HEK293 (cell line): Measurements from ENCODE around the gene RGS19.

Source experiments
- GLI4 ChIP-seq: fragments of 450-650 bp; formaldehyde crosslinking; IDR thresholded peaks from 2 replicates; pipeline ENCODE4 v1.5.1; 2016; ENCODE audit warnings: missing biosample characterization, missing genetic modification characterization
- GLIS2 ChIP-seq: fragments of 450-650 bp; formaldehyde crosslinking; IDR thresholded peaks from 2 replicates; pipeline ENCODE4 v1.5.1; 2016; ENCODE audit warnings: missing biosample characterization, missing genetic modification characterization
- HOXC10 ChIP-seq: sonication (generic); formaldehyde crosslinking; IDR thresholded peaks from 2 replicates; pipeline ENCODE4 v1.8.1; 2023; ENCODE audit warnings: mild to moderate bottlenecking, missing genetic modification reagents
- HOXD13 ChIP-seq: sonication (generic); formaldehyde crosslinking; IDR thresholded peaks from 2 replicates; pipeline ENCODE4 v1.8.0; 2022; ENCODE audit warnings: missing genetic modification reagents, borderline replicate concordance
- KLF16 ChIP-seq: fragments of 450-650 bp; formaldehyde crosslinking; IDR thresholded peaks from 2 replicates; pipeline ENCODE4 v1.5.1; 2017; ENCODE audit warnings: missing biosample characterization, missing genetic modification characterization
- KLF7 ChIP-seq: fragments of 450-650 bp; formaldehyde crosslinking; IDR thresholded peaks from 2 replicates; pipeline ENCODE4 v1.5.1; 2016; ENCODE audit warnings: missing biosample characterization, missing genetic modification characterization, borderline replicate concordance
- KLF9 ChIP-seq: fragments of 450-650 bp; formaldehyde crosslinking; IDR thresholded peaks from 2 replicates; pipeline ENCODE4 v1.5.1; 2016; ENCODE audit warnings: missing biosample characterization, missing genetic modification characterization, low read depth
- MEIS1 ChIP-seq: sonication (generic); formaldehyde crosslinking; IDR thresholded peaks from 2 replicates; pipeline ENCODE4 v1.8.1; 2022; ENCODE audit warnings: missing genetic modification reagents, mild to moderate bottlenecking, borderline replicate concordance
- PRDM4 ChIP-seq: fragments of 450-650 bp; formaldehyde crosslinking; IDR thresholded peaks from 2 replicates; pipeline ENCODE4 v1.5.1; 2017; ENCODE audit warnings: missing biosample characterization, missing genetic modification characterization
- SCRT2 ChIP-seq: fragments of 450-650 bp; formaldehyde crosslinking; IDR thresholded peaks from 2 replicates; pipeline ENCODE4 v1.5.1; 2016; ENCODE audit warnings: missing biosample characterization, missing genetic modification characterization
- SETDB1 ChIP-seq: IDR thresholded peaks from one replicate; pipeline ENCODE4 v1.6.1; 2017; ENCODE audit warnings: mild to moderate bottlenecking, low read length, moderate library complexity, mixed read lengths; ENCODE audit not compliant: insufficient read length
- TRIM28 ChIP-seq: IDR thresholded peaks from 2 replicates; pipeline ENCODE4 v1.6.1; 2011; ENCODE audit warnings: low read length, control low read depth, borderline replicate concordance
- ZBTB11 ChIP-seq: fragments of 450-650 bp; formaldehyde crosslinking; conservative IDR thresholded peaks from 2 replicates; pipeline ENCODE4 v1.5.1; 2016; ENCODE audit warnings: low read depth, missing biosample characterization, missing genetic modification characterization
- ZNF10 ChIP-seq: fragments of 450-650 bp; formaldehyde crosslinking; IDR thresholded peaks from 2 replicates; pipeline ENCODE4 v1.5.1; 2017; ENCODE audit warnings: missing biosample characterization, missing genetic modification characterization
- ZNF157 ChIP-seq: fragments of 450-650 bp; formaldehyde crosslinking; IDR thresholded peaks from 2 replicates; pipeline ENCODE4 v1.5.1; 2016; ENCODE audit warnings: missing biosample characterization, missing genetic modification characterization
- ZNF211 ChIP-seq: fragments of 450-650 bp; formaldehyde crosslinking; IDR thresholded peaks from 2 replicates; pipeline ENCODE4 v1.5.1; 2016; ENCODE audit warnings: low read depth, missing biosample characterization, missing genetic modification characterization
- ZNF214 ChIP-seq: fragments of 450-650 bp; formaldehyde crosslinking; IDR thresholded peaks from 2 replicates; pipeline ENCODE4 v1.5.1; 2017; ENCODE audit warnings: missing biosample characterization, mild to moderate bottlenecking, missing genetic modification characterization, borderline replicate concordance
- ZNF398 ChIP-seq: fragments of 450-650 bp; formaldehyde crosslinking; IDR thresholded peaks from 2 replicates; pipeline ENCODE4 v1.5.1; 2017; ENCODE audit warnings: missing biosample characterization, missing genetic modification characterization
- ZNF423 ChIP-seq: fragments of 450-650 bp; formaldehyde crosslinking; IDR thresholded peaks from 2 replicates; pipeline ENCODE4 v1.5.1; 2016; ENCODE audit warnings: missing biosample characterization, missing genetic modification characterization
- ZNF510 ChIP-seq: fragments of 450-650 bp; formaldehyde crosslinking; IDR thresholded peaks from 2 replicates; pipeline ENCODE4 v1.5.1; 2018; ENCODE audit warnings: mild to moderate bottlenecking, missing genetic modification characterization, missing biosample characterization; ENCODE audit not compliant: insufficient replicate concordance
- ZNF513 ChIP-seq: fragments of 450-650 bp; IDR thresholded peaks from 2 replicates; pipeline ENCODE4 v1.5.1; 2018; ENCODE audit warnings: missing biosample characterization, missing genetic modification characterization
- ZNF544 ChIP-seq: fragments of 450-650 bp; formaldehyde crosslinking; IDR thresholded peaks from 2 replicates; pipeline ENCODE4 v1.5.0; 2017; ENCODE audit warnings: missing biosample characterization, missing genetic modification characterization
- ZNF558 ChIP-seq: fragments of 450-650 bp; formaldehyde crosslinking; IDR thresholded peaks from 2 replicates; pipeline ENCODE4 v1.5.1; 2016; ENCODE audit warnings: missing biosample characterization, missing genetic modification characterization
- ZNF561 ChIP-seq: fragments of 450-650 bp; IDR thresholded peaks from 2 replicates; pipeline ENCODE4 v1.5.1; 2018; ENCODE audit warnings: missing biosample characterization, missing genetic modification characterization, borderline replicate concordance
- ZNF600 ChIP-seq: fragments of 450-650 bp; formaldehyde crosslinking; IDR thresholded peaks from 2 replicates; pipeline ENCODE4 v1.5.1; 2016; ENCODE audit warnings: missing biosample characterization, missing genetic modification characterization
- ZNF610 ChIP-seq: fragments of 450-650 bp; formaldehyde crosslinking; IDR thresholded peaks from 2 replicates; pipeline ENCODE4 v1.5.1; 2016; ENCODE audit warnings: missing biosample characterization, missing genetic modification characterization, borderline replicate concordance
- ZNF626 ChIP-seq: fragments of 450-650 bp; sonication (Bioruptor Pico); formaldehyde crosslinking; IDR thresholded peaks from 2 replicates; pipeline ENCODE4 v1.5.1; 2018; ENCODE audit warnings: missing biosample characterization, missing genetic modification characterization, inconsistent platforms
- ZNF707 ChIP-seq: fragments of 450-650 bp; formaldehyde crosslinking; IDR thresholded peaks from 2 replicates; pipeline ENCODE4 v1.5.1; 2016; ENCODE audit warnings: missing biosample characterization, missing genetic modification characterization
- ZNF76 ChIP-seq: fragments of 450-650 bp; formaldehyde crosslinking; IDR thresholded peaks from 2 replicates; pipeline ENCODE4; 2016; ENCODE audit warnings: low read depth, missing biosample characterization, missing genetic modification characterization, borderline replicate concordance
- ZSCAN18 ChIP-seq: fragments of 450-650 bp; formaldehyde crosslinking; IDR thresholded peaks from 2 replicates; pipeline ENCODE4 v1.5.1; 2016; ENCODE audit warnings: missing biosample characterization, missing genetic modification characterization

The RGS19 gene

GRCh38 chr20:64030371-64031134 is 48.8 kb downstream of the RGS19 start (continued):
- TF ChIP-seq MEIS1 (CRISPR knock-in tag), result no peak
- no peak for TF ChIP-seq TRIM28
- TF ChIP-seq HOXC10 (CRISPR knock-in tag), result no peak
- no peak for TF ChIP-seq ZNF600 (tag by site-specific recombination)
- no peak for TF ChIP-seq ZNF707
- TF ChIP-seq ZNF558 (tag by site-specific recombination), result no peak
- TF ChIP-seq KLF16 (tag by site-specific recombination), result peak; percentile 89
- peak; percentile 83 for TF ChIP-seq PRDM4 (tag by site-specific recombination)
- TF ChIP-seq ZNF398, result no peak
- TF ChIP-seq SETDB1, result no peak
- no peak for TF ChIP-seq KLF9 (tag by site-specific recombination)
- peak; percentile 89; the same call in 1 of the 2 replicates for TF ChIP-seq ZNF610 (tag by site-specific recombination)
- TF ChIP-seq ZNF214 (tag by site-specific recombination), result no peak
- no peak for TF ChIP-seq ZSCAN18 (tag by site-specific recombination)
- TF ChIP-seq ZNF561 (tag by site-specific recombination), result 0 out of 2 replicates have a peak, but pooled peaks have one; percentile 59
- no peak for TF ChIP-seq HOXD13 (CRISPR knock-in tag)
- TF ChIP-seq SCRT2 (tag by site-specific recombination), result no peak
- no peak for TF ChIP-seq ZNF626 (tag by site-specific recombination)
- TF ChIP-seq ZNF423, result peak; percentile 83; the same call in 1 of the 2 replicates
- TF ChIP-seq KLF7 (tag by site-specific recombination), result peak; percentile 96; the same call in 1 of the 2 replicates
- no peak for TF ChIP-seq ZNF513
- TF ChIP-seq ZBTB11 (tag by site-specific recombination), result no peak
- peak; percentile 32; the same call in 1 of the 2 replicates for TF ChIP-seq ZNF10 (tag by site-specific recombination)
- TF ChIP-seq GLI4 (tag by site-specific recombination), result no peak
- TF ChIP-seq ZNF211 (tag by site-specific recombination), result no peak
- no peak for TF ChIP-seq ZNF510
- TF ChIP-seq GLIS2 (tag by site-specific recombination), result peak; percentile 51
- TF ChIP-seq ZNF76 (tag by site-specific recombination), result peak; percentile 37; the same call in 1 of the 2 replicates
- no peak for TF ChIP-seq ZNF544 (tag by site-specific recombination)
- TF ChIP-seq ZNF157 (tag by site-specific recombination), result no peak
